Left cardiac atrium (tissue), 4 donors: ENCODE results near the gene CDK11A. TPM values are rescaled to one million over a fixed set of nuclear protein-coding genes. Genes with fewer than 3 reads are reported as not detected.
"Not testable (repeated sequence)": the region's sequence is repeated elsewhere in the genome, so short reads cannot be mapped to it uniquely, and the experiment has no call there.

Experiments used
- ATAC-seq, 2 donors: fragments of 200-7000 bp; cut with Tn5 transposase; one replicate each; pipeline ENCODE4 v1.9.1; 2020; ENCODE audit warnings: mild to moderate bottlenecking in 2 of 2, moderate library complexity in 2 of 2
- DNase-seq: peaks from one replicate; pipeline ENCODE4 v3.0.0-alpha.2; 2020
- intact Hi-C, 2 donors: fragments of 100-400 bp; cut with DNase I; formaldehyde crosslinking; loops; one replicate each; pipeline versions ENCODE4 v1.14.1 to v1.15.1; 2022 to 2023
- long read RNA-seq: library from polyadenylated mRNA; unstranded; transcript quantifications from one replicate; pipeline ENCODE4 v2.0.0, GENCODE V29; 2021
- total RNA-seq, 2 donors: library from RNA; stranded (reverse); fragmentation: NEBNext Ultra II Directional; extraction: Animal tissue kit (Norgen Biotek cat#: 25700); gene quantifications; one replicate each; pipeline ENCODE4 v1.2.1, GENCODE V29; 2021
- donor health status: DM: no; HTN: yes; CAD: no.
- donor health status: DM: no; HTN: yes; CAD: no; lungs with severe emphysema.
- donor health status: DM: yes; HTN: yes; CAD: no.
- donor health status: Dilated cardiomyopathy.

Gene CDK11A
- 10 to 100 TPM; 19.1 to 21.1 TPM for total RNA-seq
- long read RNA-seq, partial matches to known transcripts = 0 of 1 reads
- long read RNA-seq, other reads (novel, unspliced or antisense) = 1 of 1 reads

- peak; percentile 98 for ATAC-seq
- intact Hi-C loops = not testable (repeated sequence)
- peak; percentile 100 for DNase-seq
These were observed at the start of gene CDK11A for GRCh38 chr1:1724035-1724864. Gene CDK11A (minus strand): TSS chr1:1724357. CDS start chr1:1722818, 1,539 bp downstream.

GRCh38 chr1:1773874-1774273 is 49.7 kb upstream of the CDK11A start:
- ATAC-seq = no peak
- DNase-seq = no peak

GRCh38 chr1:1771096-1771495 is 46.9 kb upstream of the CDK11A start:
- intact Hi-C loops = no loop called here
- no peak for ATAC-seq
- DNase-seq = no peak

More at GRCh38 chr1:1773874-1774273, 49.7 kb upstream of the CDK11A start:
- intact Hi-C loops = no loop called here

- intact Hi-C loops = no loop called here
- no peak for ATAC-seq
- DNase-seq = no peak
These were observed 45.9 kb upstream of the CDK11A start for GRCh38 chr1:1770102-1770501.

DNA sequence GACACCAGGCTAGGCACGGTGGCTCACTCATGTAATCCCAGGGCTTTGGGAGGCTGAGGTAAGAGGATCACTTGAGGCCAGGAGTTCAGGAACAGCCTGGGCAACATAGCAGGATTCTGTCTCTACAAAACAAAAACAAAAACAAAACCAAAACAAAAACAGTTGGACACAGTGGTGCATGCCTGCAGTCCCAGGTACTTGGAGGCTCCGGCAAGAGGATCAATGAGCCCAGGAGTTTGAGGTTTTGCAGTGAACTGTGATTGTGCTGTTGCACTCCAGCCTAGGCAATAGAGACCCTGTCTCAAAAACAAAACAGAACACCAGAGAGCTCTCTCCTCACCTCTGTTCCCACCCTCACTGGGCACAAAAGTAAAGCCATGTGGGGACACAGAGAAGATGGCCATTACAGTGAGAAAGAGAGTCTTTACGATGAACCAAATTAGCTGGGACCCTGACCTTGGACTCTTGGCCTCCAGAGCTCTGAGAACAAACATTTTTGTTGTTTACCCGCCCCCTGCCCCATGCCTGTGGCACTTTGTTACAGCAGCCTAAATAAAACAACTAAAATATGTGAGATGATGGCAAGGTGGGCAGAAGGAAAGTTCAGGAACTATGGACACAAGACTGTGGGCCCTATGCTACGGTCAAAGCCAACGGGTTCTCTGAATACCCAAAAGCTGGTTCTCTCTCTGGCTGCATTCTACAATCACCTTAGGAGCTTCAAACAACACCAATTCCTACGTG is 44.3 kb upstream of the CDK11A start:
- no peak for DNase-seq
- no peak for ATAC-seq
- intact Hi-C loops = no loop called here

DNA sequence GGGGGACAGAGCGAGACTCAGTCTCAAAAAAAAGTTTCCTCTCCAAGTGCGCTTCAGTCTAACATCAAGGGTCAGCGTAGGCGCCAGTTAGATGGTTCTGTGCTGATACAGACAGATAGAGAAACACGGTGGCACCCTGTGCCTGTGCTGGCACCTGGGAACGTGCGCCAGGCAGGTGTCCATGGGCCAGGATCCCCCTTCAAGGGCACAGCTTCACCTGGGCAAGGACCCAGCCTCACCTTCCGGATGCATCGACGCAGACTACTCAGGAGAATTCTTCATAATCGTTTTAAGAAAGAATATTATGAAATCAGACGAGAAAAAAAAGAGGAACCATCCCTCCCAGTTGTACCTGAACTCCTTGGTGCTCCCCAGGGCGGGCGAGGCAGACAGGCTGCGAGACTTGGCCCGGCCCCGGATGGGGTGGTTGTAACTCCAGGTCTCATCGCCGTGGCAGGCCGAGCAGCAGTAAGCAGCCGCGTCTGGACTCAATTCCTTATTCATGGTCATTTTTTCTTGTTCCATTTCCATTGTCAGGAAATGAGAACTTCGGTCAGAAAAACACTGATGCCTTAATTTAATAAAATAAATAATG is 40.8 kb upstream of the CDK11A start:
- intact Hi-C loops = no loop called here
- ATAC-seq = no peak
- no peak for DNase-seq

DNA sequence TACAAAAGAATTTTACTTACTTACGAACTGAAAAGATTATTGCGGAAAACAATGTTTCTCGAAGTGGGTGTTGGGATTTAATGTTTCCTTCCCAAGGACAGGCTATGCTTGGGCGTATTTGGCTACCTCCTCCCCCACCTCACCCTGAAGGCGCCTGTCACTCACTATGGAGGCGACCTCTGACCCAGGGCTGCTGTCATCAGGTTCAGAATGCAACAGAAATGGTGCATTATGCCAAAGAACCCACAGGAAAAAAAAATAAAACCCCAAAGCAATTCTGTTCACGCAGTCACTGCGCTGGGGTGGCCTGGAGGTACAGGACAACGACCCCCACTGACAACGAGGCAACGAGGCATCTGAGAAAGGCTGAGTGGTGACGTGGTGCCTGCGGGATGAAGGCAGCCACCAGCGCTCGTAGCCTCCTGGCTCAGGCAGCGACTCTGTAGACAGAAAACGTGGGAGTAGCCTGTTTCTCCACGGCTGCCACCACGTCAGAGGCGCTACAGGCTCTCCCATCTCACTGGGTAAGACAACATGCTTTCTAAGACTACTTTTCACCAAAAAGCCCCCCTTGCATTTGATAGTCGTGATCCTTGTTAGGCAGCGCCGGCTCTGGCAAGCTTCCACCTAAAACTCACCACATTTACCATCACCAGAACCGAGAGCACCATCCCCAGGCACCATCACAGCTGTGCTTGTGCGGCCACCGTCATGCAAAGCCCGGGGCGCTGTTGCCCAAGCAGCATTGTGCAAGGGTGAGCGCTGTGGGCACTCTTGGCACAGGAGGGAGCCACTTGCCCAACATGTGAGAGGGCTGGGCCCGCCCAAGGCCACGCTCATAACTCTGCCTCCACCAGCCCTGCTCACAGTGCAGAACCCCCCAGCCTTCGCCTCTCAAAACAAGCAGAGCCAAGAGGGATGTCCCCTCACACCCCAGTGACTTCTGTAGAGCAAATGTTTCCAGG is 39.8 kb upstream of the CDK11A start:
- intact Hi-C loops = no loop called here
- DNase-seq = peak; percentile 71

GRCh38 chr1:1761504-1762376 is 37.6 kb upstream of the CDK11A start:
- intact Hi-C loops = no loop called here
- no peak for DNase-seq
- ATAC-seq = no peak

More for the DNA sequence above, 39.8 kb upstream of the CDK11A start:
- ATAC-seq = peak; percentile 75 to 91

GRCh38 chr1:1760715-1761114 is 36.6 kb upstream of the CDK11A start:
- intact Hi-C loops = no loop called here
- ATAC-seq = no peak
- DNase-seq = no peak

- DNase-seq (no peak), ATAC-seq (no peak)
- intact Hi-C loops = no loop called here
These were observed 36.1 kb upstream of the CDK11A start for GRCh38 chr1:1760345-1760650.

GRCh38 chr1:1759456-1760344 is 35.5 kb upstream of the CDK11A start:
- intact Hi-C loops = no loop called here
- ATAC-seq (no peak), DNase-seq (no peak)

DNA sequence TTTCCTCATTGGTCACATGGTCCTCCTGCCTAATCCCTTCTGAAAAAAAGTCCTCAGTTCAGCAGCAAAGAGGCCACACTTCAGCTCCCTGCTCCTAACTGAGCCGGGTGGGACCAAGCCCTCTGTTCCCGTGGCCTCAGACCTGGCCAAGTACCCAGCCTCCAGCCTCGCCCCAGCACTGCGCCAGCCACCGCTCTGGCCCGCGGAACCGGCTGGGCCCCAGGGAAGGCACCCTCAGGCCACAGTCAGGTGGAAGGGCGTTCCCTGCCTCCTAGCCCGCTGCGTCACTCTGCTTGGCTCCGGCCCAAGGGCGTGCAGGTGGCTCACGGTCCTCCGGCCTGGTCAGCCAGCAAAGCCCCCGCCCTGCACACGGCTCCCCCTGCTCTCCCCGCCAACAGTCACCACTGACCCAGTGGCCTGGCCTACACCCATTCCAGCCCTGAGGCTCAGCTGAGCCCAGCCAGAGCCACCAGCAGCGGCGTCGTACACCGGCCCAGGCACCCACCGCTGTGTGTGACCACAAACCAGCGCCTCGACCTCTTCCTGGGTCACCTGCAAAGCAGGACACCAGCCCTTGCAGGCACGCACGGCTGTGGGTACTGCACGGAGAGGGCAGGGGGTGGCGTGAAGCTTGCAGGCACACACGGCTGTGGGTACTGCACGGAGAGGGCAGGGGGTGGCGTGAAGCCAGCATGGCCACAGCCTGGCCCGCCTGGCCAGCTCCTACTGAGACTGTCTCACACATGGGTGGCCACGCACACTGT is 34.7 kb upstream of the CDK11A start:
- ATAC-seq (peak; percentile 32 to 74), DNase-seq (peak; percentile 16)
- intact Hi-C loops = no loop called here

DNA sequence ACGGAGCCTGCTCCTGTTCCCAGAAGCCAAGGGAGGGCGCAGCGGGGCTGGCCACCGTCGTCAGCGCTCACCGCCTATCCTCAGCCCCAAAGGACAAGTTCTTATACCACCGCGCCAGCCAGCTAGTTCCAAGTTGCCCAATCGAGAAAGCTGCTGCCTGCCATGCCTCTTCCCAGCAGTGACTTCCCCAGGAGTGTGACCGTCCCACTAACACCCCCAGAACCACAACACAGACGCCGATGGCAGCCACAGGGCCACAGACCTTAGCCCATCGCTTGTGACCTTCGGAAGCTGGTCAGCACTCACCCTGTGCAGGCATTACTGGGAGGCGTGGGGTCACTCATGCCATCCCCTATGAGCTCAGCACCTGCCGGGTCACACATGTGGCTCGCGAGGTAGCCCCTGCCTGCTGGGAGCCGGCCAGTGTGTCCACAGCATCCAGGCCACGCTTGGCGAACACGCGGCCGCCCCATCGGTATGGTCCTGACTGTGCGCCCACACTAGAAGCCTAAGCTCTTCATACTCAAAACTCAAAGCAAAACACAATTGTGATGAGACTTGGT is 34.0 kb upstream of the CDK11A start:
- intact Hi-C loops = no loop called here
- no peak for DNase-seq
- peak in 1 of 2 donors; percentile 64 for ATAC-seq

- intact Hi-C loops = no loop called here
- DNase-seq (peak; percentile 18), ATAC-seq (no peak)
These were observed 33.4 kb upstream of the CDK11A start for GRCh38 chr1:1757422-1758058.

GRCh38 chr1:1756661-1757421 is 32.7 kb upstream of the CDK11A start:
- DNase-seq = peak; percentile 21
- intact Hi-C loops = no loop called here

More at GRCh38 chr1:1756661-1757421, 32.7 kb upstream of the CDK11A start:
- ATAC-seq = no peak
